KMS-11 (cell line): ENCODE measurements around the gene IGFL2.
"Not testable (repeated sequence)": the region's sequence is repeated elsewhere in the genome, so short reads cannot be mapped to it uniquely, and the experiment has no call there.

Experiments
- H2AFZ ChIP-seq: fragments of 200-600 bp; sonication (generic); 2 replicates; pipeline ENCODE4 v1.6.1; 2016; ENCODE audit warnings: antibody characterized with exemption, mixed run types, low read depth
- H3K27ac ChIP-seq: fragments of 200-600 bp; sonication (generic); 2 replicates; pipeline ENCODE4 v1.6.1; 2016; ENCODE audit warnings: mild to moderate bottlenecking, mixed run types
- H3K27me3 ChIP-seq: fragments of 200-600 bp; sonication (generic); 2 replicates; pipeline ENCODE4 v1.6.1; 2017; ENCODE audit warnings: mild to moderate bottlenecking, low read depth, mixed run types, moderate library complexity; ENCODE audit not compliant: insufficient read depth
- H3K36me3 ChIP-seq: fragments of 200-600 bp; sonication (generic); 2 replicates; pipeline ENCODE4 v1.6.1; 2017; ENCODE audit warnings: mild to moderate bottlenecking, mixed run types; ENCODE audit not compliant: insufficient read depth
- H3K4me1 ChIP-seq: fragments of 200-600 bp; sonication (generic); 2 replicates; pipeline ENCODE4 v1.6.1; 2016; ENCODE audit warnings: mild to moderate bottlenecking, low read depth, mixed run types; ENCODE audit not compliant: poor library complexity, severe bottlenecking
- H3K4me2 ChIP-seq: fragments of 200-600 bp; sonication (generic); 2 replicates; pipeline ENCODE4 v1.7.0; 2016; ENCODE audit warnings: mild to moderate bottlenecking, mixed run types
- H3K4me3 ChIP-seq: fragments of 200-600 bp; sonication (generic); IDR thresholded peaks from 2 replicates; pipeline ENCODE4 v1.6.1; 2017; ENCODE audit warnings: low read depth, low read length, mixed read lengths; ENCODE audit not compliant: insufficient read depth
- H3K79me2 ChIP-seq: fragments of 200-600 bp; sonication (generic); 2 replicates; pipeline ENCODE4 v1.6.1; 2016; ENCODE audit warnings: low read depth, mixed run types; ENCODE audit not compliant: insufficient read depth
- H3K9ac ChIP-seq: fragments of 200-600 bp; sonication (generic); 2 replicates; pipeline ENCODE4 v1.6.1; 2016; ENCODE audit warnings: mild to moderate bottlenecking, mixed run types
- H4K20me1 ChIP-seq: fragments of 200-600 bp; sonication (generic); 2 replicates; pipeline ENCODE4 v1.6.1; 2016; ENCODE audit warnings: mild to moderate bottlenecking, mixed run types; ENCODE audit not compliant: insufficient read depth
- CTCF ChIP-seq: fragments of 200-600 bp; sonication (generic); conservative IDR thresholded peaks from 2 replicates; pipeline ENCODE4 v1.6.1; 2017; ENCODE audit warnings: low read depth, mild to moderate bottlenecking, antibody characterized with exemption, low read length, moderate library complexity, mixed read lengths

IGFL2 gene

GRCh38 chr19:46191972-46192371, 43.9 kb downstream of the IGFL2 start:
- H3K4me3 ChIP-seq, result no peak overlapping the region
- no peaks in the 10 kb centered on the region for H4K20me1 ChIP-seq
- no peaks in the 10 kb centered on the region for H3K4me1 ChIP-seq
- peaks cover 44% of the 10 kb centered on the region for H3K27me3 ChIP-seq
- no peak overlapping the region for H3K9ac ChIP-seq
- no peak overlapping the region for H3K4me2 ChIP-seq
- no peak overlapping the region for H3K27ac ChIP-seq
- H3K36me3 ChIP-seq, result no peaks in the 10 kb centered on the region
- H3K79me2 ChIP-seq, result no peaks in the 10 kb centered on the region
- TF ChIP-seq CTCF, result no peak
- no peak overlapping the region for H2AFZ ChIP-seq

DNA sequence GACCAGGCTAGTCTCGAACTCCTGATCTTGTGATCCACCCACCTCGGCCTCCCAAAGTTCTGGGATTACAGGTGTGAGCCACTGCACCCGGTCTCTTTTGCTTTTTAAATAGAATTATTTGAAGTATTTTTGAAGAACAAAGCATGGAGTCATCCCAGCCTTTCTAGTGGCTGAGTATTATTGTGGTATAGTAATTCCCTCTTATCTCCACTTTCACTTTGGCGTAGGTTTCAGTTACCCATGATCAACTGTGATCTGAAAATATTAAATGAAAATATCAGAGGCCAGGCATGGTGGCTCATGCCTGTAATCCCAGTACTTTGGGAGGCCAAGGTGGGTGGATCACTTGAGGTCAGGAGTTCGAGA, 44.6 kb downstream of the IGFL2 start:
- H3K79me2 ChIP-seq, H2AFZ ChIP-seq, H3K36me3 ChIP-seq, H3K27ac ChIP-seq, H4K20me1 ChIP-seq, H3K4me3 ChIP-seq, H3K4me1 ChIP-seq, H3K9ac ChIP-seq, H3K4me2 ChIP-seq: not testable (repeated sequence)
- peaks cover 48% of the 10 kb centered on the region for H3K27me3 ChIP-seq

- Histone ChIP-seq H3K4me3 (no peak overlapping the region), H3K27me3 (peaks cover 50% of the 10 kb centered on the region), H3K27ac (no peak overlapping the region), H3K79me2 (no peaks in the 10 kb centered on the region), H3K36me3 (no peaks in the 10 kb centered on the region), H2AFZ (no peak overlapping the region), H3K9ac (no peak overlapping the region), H3K4me2 (no peak overlapping the region), H3K4me1 (peaks cover under 1% of the 10 kb centered on the region), H4K20me1 (no peaks in the 10 kb centered on the region)
- TF ChIP-seq CTCF, result no peak
Measured at GRCh38 chr19:46192992-46193650, 45.1 kb downstream of the IGFL2 start.

GRCh38 chr19:46193678-46194077, 45.6 kb downstream of the IGFL2 start:
- Histone ChIP-seq H3K27ac (no peak overlapping the region), H2AFZ (no peak overlapping the region), H4K20me1 (no peaks in the 10 kb centered on the region), H3K4me2 (no peak overlapping the region), H3K36me3 (no peaks in the 10 kb centered on the region), H3K4me3 (no peak overlapping the region), H3K9ac (no peak overlapping the region), H3K4me1 (peaks cover 5% of the 10 kb centered on the region), H3K27me3 (peaks cover 56% of the 10 kb centered on the region; the same call in 1 of the 2 replicates), H3K79me2 (no peaks in the 10 kb centered on the region)
- TF ChIP-seq CTCF, result no peak

DNA sequence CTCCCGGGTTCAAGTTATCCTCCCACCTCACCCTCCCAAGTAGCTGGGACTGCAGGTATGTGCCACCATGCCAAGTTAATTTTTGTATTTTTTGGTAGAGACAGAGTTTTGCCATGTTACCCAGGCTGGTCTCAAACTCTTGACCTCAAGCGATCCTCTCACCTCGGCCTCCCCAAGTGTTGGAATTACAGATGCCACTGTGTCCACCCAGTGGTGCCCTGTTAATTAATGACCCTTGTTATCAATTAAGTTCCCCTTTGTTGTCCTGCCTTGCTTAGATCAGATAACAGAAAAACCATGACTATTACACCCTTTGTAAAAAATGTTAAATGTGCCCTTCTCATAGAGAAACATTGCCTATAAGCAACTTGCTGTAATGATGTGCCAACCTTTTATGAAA, 47.1 kb downstream of the IGFL2 start:
- Histone ChIP-seq H3K27me3 (peaks cover 60% of the 10 kb centered on the region; the same call in 1 of the 2 replicates), H3K27ac (no peak overlapping the region), H3K4me2 (no peak overlapping the region), H3K79me2 (no peaks in the 10 kb centered on the region), H4K20me1 (no peaks in the 10 kb centered on the region), H3K4me3 (no peak overlapping the region), H2AFZ (no peak overlapping the region), H3K36me3 (no peaks in the 10 kb centered on the region), H3K9ac (no peak overlapping the region), H3K4me1 (peaks cover 5% of the 10 kb centered on the region)
- no peak for TF ChIP-seq CTCF

DNA sequence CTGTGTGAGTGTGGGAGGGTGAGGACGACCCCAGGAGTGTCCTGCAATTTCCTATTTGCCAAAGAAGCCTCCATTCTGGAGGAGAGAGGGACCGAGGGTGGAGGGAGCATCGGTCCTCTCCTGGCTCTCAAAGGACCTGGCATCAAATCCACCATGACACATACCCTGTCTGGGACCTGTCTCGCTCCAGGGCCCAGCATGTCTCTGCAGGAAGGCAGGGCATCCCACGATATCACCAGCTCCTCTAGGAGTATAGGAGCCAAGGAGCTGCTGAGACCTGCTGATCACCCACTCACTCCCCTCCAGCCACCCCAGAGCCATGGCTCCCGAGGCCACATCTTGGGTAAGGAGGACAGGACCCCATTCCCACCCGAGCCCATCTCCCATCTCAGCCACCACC, 47.9 kb downstream of the IGFL2 start:
- H3K4me2 ChIP-seq, H3K36me3 ChIP-seq, H4K20me1 ChIP-seq, H3K27ac ChIP-seq, H2AFZ ChIP-seq, H3K79me2 ChIP-seq, H3K4me3 ChIP-seq, H3K4me1 ChIP-seq, H3K9ac ChIP-seq: not testable (repeated sequence)
- H3K27me3 ChIP-seq, result peaks cover 61% of the 10 kb centered on the region
